Gastrocnemius medialis (tissue), 4 donors: ENCODE results near the gene VCL.

Experiments used
- CTCF ChIP-seq, 5 experiments: fragments of 450-650 bp in 3 of 5; fragments of 200-600 bp in 2 of 5; sonication (generic) in 2 of 5; IDR thresholded peaks in 4 of 5; conservative IDR thresholded peaks in 1 of 5; 1 replicate in 4 of 5; 2 replicates in 1 of 5; pipeline ENCODE4 v1.5.1; 2016 to 2019; ENCODE audit warnings: antibody characterized with exemption in 5 of 5, mild to moderate bottlenecking in 3 of 5, moderate library complexity in 3 of 5
- POLR2A ChIP-seq, 2 donors: fragments of 450-650 bp; IDR thresholded peaks; one replicate each; pipeline ENCODE4 v1.6.1; 2017; ENCODE audit warnings: antibody characterized with exemption in 2 of 2, mild to moderate bottlenecking in 2 of 2, moderate library complexity in 2 of 2

DNA sequence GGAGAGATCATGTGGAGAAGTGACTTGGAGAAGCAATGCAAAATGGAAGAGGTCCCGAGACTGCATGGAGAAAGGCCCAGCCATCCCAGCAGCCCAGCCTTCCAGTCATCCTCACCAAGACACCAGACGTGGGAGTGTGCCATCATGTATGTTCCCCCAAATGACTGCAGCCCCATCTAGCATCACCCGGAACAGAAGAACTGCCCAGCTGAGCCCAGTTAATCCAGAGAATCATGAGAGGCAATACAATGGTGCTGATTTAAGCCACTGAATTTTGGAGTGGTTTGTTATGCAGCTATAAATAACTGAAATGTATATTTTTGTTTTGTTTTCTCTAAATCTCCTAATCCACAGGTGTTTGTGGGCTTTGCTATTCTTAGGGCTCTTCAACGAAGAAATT, 22.5 kb upstream of the VCL start:
- TF ChIP-seq POLR2A (IDR thresholded peaks at IDR 0.05) (no peak), CTCF (IDR thresholded peaks at IDR 0.05 in 4 of 5, conservative IDR thresholded peaks at IDR 0.05 in 1 of 5) (no peak)
